GM13976 (cell line): ENCODE measurements around the gene TRHDE.

ENCODE experiments used
- DNase-seq: peaks from one replicate; pipeline ENCODE4 v3.0.0; 2012; ENCODE audit warnings: low spot score
- in situ Hi-C: fragments of 300-500 bp; cut with MboI; formaldehyde crosslinking; loops from one replicate; pipeline ENCODE4 v1.12.0; 2022; ENCODE audit warnings: low sequenced_read_pairs, mixed read lengths, inconsistent platforms; ENCODE audit not compliant: unreplicated experiment
- TF ChIP-seq, protein P1 (sequence below): IDR thresholded peaks from 2 replicates; pipeline ENCODE4 v1.5.1; 2012; ENCODE audit warnings: borderline replicate concordance, mild to moderate bottlenecking; ENCODE audit not compliant: insufficient read depth; ENCODE audit errors: extremely low read depth, missing control alignments, control extremely low read depth

Gene TRHDE

DNA sequence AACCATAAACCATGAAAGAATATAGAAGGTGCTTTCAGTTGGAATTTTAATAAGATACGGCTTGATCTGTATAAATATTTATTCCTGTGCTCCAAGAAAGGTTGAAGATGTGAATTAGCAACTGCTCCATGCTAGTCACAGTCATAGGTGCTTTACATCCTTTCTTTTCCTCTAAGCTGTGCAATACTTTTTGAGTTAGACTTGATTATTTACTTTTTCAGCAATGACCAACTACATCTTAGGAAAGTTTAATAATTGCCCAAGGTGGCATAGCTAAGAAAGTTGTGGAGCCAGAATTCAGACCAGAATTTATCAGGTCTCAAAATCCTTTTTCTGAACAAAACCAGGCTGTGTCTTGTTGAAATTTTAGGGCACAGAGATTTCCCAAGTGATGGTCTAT is 13.7 kb downstream of the TRHDE start:
- TF ChIP-seq, protein P1, sequence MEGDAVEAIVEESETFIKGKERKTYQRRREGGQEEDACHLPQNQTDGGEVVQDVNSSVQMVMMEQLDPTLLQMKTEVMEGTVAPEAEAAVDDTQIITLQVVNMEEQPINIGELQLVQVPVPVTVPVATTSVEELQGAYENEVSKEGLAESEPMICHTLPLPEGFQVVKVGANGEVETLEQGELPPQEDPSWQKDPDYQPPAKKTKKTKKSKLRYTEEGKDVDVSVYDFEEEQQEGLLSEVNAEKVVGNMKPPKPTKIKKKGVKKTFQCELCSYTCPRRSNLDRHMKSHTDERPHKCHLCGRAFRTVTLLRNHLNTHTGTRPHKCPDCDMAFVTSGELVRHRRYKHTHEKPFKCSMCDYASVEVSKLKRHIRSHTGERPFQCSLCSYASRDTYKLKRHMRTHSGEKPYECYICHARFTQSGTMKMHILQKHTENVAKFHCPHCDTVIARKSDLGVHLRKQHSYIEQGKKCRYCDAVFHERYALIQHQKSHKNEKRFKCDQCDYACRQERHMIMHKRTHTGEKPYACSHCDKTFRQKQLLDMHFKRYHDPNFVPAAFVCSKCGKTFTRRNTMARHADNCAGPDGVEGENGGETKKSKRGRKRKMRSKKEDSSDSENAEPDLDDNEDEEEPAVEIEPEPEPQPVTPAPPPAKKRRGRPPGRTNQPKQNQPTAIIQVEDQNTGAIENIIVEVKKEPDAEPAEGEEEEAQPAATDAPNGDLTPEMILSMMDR, result no peak
- in situ Hi-C loops, result no loop called here
- DNase-seq, result no peak

DNA sequence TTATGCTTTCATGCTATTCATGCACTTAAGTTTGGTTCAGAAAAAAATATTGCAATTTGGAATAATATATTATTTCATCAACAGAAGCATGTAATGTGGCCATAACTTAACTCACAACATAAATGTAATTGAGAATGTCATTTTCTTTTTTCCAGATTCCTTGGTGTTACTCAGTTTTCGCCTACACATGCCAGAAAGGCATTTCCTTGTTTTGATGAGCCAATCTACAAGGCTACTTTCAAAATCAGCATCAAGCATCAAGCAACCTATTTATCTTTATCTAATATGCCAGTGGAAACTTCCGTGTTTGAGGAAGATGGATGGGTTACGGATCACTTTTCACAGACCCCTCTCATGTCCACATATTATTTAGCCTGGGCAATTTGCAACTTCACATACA is 14.4 kb downstream of the TRHDE start:
- DNase-seq, result no peak
- in situ Hi-C loops, result no loop called here
- TF ChIP-seq, protein P1, result no peak

DNA sequence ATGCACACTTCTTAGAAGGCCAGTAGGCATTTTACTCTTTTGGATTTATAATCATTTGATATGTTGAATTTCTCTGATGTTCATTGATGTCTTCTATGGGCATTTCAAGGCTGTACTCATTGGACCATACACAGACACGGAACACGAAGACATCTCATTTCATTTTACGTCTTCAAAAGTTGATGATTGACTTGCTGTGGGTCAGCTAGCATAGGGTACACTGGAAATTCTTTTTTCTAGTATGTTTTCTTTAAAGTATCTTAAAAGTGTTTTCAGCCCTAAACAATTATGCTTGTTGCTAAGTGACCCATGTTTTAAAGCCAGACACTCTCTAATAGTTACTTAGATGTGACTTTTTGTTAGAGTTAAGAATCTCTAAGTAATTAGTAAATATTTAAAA is 16.3 kb downstream of the TRHDE start:
- TF ChIP-seq, protein P1, result no peak
- DNase-seq, result no peak

DNA sequence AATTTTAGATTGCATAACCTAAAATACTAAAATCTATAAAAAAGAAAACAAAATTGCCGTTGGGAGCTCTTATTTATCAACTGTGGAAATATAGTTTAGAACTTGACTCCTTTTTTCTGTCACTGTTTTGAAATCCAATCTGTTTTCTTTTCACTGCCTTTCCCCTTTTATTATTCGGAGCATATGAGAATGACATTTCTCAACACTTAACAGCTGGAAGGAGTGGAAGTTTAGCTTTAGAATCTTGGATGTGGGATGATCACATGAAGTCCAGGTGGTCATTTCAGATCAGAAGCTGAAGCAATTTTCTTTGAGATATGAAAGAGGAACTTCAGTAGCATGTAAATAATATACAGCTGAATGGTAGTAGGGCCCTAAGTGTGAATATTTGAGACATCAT is 16.7 kb downstream of the TRHDE start:
- no peak for DNase-seq
- TF ChIP-seq, protein P1, result no peak
- in situ Hi-C loops, result no loop called here

More for the DNA sequence above, 16.3 kb downstream of the TRHDE start:
- in situ Hi-C loops, result no loop called here

DNA sequence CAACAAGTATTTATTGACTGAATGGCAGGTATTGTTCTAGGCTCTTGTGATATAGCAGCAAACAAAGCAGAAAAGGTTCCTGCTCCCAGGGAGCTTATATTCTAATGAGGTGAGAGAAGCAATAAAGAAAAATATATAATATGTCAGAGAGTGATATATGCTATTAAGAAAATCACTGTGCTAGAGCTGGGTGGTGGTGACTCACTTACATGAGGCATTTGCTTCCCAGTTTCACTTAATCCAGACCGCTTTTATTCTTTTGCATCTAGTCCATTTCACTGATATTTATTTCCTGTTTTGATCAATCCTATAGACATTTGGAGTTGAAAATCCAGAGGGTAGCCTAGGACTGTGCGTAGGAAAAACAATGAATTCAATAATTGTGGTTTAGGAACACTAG is 17.5 kb downstream of the TRHDE start:
- no peak for DNase-seq
- TF ChIP-seq, protein P1, result no peak
- in situ Hi-C loops, result no loop called here

DNA sequence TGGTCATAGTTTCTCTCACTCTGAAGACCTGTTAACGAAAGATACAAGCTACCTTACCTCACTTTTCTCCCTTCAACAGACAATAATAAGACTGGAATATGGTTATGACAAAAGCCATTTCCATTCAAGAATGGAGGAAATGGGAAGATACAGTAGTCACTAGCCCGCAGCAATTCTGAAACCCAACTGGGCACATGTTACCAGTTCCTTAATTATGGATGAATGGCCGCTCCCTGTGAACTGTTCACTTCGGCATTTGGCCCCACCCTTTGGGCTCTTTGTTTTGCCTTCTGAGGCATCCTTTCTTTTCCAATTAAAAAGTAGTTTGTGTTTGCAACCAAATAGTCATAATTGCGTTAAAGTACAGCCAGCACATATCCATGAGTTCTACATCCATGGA is 19.0 kb downstream of the TRHDE start:
- in situ Hi-C loops, result no loop called here
- TF ChIP-seq, protein P1, result no peak
- DNase-seq, result no peak

DNA sequence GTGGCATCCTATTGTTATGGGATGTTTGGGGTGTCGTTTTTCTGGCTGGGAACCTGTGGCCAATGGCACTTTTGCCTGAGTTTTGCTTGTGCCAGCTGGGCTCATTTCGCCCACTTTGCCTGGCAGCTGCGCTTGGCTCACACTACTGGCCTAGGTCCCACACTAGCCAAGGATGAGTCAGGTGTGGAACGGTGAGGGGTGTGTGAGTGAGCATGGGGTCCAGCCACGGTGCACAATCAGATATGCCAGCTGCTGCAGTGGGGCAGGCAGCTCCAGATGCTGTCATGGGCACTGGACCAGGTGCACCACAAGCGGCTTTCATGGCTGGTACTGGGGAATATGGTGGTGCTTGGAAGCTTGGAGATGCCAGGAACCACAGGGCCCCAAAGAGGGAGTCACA is 21.5 kb downstream of the TRHDE start:
- DNase-seq, result no peak
- TF ChIP-seq, protein P1, result no peak
- in situ Hi-C loops, result no loop called here
